SIG-M5 treated with dmso at 0.1 percent for 504 hours (cell line): ENCODE data around the gene ACP5.
"Not testable (repeated sequence)": the region's sequence is repeated elsewhere in the genome, so short reads cannot be mapped to it uniquely, and the experiment has no call there.

Experiments
- DNase-seq: peaks from one replicate; lab custom pipeline; 2025; ENCODE audit not compliant: unreplicated experiment; lab: John Stamatoyannopoulos, UW

The ACP5 gene

DNA sequence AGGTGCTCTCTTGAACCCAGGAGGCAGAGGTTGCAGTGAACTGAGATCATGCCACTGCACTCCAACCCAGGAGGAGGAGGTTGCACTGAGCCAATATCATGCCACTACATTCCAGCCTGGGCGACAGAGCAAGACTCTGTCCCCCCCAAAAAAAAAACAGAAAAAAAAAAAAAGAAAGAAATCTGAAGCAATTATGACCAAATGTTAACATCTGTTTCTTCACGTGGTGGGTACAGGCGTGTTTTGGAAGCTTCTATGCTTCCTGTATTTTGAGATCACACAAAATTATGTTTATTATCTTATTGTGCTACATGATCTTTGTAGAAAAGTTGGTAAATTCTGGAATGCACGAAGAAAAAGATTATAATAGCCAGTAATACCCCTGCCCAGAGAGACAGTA is 2.7 kb upstream of the ACP5 start:
- no peak for DNase-seq

DNA sequence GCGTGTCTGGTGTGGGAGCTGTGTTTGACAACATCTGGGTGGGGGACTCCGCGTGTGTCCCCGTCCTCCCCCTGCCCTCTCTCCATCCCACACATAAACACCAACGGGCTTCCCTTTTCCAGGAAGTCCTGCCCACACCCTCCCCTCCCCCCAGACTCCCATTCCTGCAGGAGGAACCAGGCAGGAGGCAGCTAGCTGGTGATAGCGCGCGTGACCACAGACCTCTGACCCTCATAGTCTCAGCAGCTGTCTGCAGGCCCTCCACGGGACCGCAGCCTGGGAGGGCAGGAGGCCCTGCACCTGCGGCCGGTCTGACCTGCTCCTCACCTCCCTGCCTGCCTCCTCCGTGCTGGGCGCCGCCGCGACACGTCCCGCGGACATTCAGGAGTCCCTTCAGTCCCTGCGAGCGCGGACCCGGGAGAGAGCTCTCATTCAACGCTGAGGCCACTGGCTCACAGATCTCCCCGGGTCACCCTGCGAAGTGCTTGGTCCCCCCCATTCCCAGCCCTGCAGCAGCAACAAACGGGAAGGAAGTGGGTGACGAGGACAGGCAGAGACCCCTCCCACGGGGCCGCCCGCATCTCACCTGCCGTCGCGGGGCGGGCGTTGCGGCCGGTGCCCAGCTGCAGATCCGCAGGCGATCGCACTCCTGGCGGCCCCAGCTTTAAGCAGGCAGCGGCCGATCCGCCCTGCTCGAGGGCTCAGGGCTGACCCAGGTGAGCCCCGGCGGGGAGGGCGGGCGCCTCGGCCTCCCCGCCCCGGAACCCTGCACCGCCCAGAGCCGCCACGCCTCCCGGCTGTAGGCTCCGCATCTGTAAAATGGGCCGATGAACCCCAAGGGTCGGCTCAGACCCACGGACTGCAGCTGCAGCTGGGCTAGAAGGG is 1.1 kb upstream of the ACP5 start:
- no peak for DNase-seq

DNA sequence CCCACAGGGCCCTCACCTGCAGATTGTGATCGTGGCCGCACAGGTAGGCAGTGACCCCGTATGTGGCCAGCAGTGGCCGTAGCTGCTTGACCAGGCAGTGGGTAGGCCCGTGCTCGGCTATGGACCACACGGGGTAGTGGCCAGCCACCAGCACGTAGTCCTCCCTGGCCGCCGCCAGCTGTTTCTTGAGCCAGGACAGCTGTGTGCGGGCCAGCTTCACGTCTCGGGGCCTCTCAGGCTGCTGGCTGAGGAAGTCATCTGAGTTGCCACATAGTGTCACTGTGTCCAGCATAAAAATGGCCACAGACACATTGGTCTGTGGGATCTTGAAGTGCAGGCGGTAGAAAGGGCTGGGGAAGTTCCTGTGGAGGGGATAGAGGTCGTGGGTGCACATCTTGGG is 1.2 kb downstream of the ACP5 start:
- DNase-seq, result no peak

DNA sequence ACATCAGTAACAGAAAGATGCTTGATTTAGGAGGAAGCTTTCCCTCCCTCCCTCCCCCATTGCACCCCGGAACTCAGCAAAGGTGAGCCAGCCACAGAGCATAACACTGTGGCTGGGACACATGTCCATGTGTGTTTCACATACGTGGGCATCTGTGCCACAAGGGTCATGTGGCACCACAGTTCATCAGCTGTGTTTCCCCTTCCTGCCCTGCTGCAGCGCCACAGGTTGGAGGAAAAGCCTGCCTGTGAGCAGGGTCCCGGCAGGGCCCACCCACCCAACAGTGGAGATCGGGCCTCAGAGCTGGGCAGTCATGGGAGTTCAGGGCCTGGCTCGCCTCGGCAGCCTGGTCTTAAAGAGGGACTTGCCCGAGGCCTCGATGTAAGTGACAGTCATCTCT is 2.8 kb downstream of the ACP5 start:
- DNase-seq, result no peak

DNA sequence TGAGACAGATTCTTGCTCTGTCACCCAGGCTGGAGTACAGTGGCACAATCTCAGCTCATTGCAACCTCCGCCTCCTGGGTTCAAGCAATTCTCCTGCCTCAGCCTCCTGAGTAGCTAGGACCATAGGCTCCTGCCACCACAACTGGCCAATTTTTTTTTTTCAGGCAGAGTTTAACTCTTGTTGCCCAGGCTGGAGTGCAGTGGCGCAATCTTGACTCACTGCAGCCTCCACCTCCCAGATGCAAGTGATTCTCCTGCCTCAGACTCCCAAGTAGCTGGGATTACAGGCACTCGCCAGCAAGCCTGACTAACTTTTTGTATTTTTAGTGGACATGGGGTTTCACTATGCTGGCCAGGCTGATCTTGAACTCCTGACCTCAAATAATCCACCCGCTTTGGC is 3.7 kb downstream of the ACP5 start:
- DNase-seq, result not testable (repeated sequence)

DNA sequence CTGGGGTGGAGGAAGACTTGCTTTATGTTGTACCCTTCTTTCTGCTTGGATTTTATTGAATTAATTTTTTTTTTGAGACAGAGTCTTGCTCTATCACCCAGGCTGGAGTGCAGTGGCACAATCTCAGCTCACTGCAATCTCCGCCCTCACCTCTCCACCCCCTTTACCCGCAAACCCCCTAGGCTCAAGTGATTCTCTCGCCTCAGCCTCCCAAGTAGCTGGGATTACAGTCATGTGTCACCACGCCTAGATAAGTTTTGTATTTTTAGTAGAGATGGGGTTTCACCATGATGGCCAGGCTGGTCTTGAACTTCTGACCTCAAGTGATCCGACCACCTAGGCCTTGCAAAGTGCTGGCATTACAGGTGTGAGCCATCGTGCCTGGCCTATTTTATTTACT is 4.1 kb downstream of the ACP5 start:
- not testable (repeated sequence) for DNase-seq

DNA sequence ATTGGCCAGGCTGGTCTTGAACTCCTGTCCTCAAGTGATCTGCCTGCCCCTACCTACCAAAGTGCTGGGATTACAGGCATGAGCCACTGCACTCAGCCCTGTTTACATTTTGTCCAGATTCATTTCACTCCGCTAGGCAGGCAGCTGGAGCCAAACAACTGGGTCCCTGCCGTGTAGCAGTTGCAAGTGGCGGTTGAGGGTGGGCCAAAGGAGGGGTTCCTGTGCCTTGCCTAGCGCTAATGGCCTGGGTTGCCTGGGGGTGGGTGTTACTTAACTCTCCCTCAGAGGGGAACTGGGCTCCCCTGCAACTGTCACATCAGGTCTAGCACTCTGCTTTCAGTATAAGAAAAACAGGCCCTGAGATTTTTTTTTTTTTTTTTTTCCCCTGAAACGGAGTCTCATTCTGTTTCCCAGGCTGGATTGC is 7.4 kb downstream of the ACP5 start:
- no peak for DNase-seq

DNA sequence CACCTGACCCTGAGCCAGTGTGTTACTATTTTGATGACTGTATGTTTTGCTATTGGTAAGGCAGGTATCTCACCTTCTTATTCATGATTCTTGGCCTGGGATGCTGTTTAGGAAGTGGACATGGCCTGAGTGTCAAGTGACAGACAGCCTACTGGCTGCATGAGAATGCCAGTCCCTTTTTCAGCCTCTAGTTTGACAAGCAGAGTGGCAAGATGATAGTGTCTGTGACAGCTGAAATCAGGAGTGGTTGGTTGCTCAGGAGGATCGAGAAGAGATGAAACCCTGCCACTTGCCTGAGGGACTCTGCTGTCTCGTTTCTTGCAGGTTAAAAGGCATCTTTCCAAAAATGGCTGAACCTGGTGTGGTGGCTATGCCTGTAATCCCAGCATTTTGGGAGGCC is 11.3 kb downstream of the ACP5 start:
- DNase-seq, result no peak

DNA sequence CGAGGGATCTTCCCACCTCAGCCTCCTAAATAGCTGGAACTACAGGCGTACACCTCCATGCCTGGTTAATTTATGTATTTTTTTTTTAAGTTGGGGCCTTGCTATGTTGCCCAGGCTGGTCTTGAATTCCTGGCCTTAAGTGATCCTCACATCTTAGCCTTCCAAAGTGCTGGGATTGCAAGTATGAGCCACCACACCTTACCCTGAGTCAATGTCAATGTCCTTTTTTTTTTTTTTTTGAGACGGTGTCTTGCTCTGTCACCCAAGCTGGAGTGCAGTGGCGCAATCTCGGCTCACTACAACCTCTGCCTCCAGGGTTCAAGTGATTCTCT is 11.8 kb downstream of the ACP5 start:
- DNase-seq, result not testable (repeated sequence)

DNA sequence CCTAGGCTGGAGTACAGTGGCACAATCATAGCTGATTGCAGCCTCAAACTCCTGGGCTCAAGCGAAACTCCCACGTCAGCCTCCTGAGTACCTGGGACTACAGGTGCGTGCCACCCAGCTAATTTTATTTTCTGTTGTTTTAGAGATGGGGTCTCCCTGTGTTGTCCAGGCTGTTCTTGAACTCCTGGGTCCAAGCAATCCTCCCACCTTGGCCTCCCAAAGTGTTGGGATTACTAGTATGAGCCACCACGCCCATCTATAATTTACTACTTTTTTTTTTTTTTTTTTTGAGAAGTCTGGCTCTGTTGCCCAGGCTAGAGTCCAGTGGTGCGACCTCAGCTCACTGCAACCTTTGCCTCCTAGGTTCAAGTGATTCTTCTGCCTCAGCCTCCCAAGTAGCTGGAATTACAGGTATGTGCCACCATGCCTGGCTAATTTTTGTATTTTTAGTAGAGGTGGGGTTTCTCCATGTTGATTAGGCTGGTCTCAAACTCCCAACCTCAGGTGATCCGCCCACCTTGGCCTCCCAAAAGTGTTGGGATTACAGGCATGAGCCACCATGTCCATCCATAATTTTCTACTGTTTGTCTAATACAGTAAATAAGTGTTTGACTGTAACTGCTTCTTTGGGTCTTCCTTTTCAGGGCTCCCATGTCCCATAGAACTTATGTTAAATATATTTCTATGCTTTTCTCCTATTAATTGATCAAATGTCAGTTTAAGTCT is 13.2 kb downstream of the ACP5 start:
- DNase-seq, result not testable (repeated sequence)

DNA sequence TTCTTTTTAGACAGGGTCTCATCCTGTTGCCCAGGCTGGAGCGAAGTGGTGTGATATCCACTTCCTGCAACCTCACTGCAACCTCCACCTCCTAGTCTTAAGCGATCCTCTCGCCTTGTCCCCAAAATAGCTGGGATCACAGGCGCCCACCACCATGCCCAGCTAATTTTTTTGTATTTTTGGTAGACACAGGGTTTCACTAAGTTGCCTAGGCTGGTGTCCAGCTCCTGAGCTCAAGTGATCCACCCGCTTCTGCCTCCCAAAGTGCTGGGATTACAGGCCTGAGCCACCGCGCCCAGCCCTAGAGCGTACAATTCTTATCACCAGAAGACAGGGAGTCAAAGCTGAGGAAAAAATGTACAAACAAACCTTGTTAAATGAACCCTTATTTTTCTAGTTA is 13.9 kb downstream of the ACP5 start:
- DNase-seq, result no peak

DNA sequence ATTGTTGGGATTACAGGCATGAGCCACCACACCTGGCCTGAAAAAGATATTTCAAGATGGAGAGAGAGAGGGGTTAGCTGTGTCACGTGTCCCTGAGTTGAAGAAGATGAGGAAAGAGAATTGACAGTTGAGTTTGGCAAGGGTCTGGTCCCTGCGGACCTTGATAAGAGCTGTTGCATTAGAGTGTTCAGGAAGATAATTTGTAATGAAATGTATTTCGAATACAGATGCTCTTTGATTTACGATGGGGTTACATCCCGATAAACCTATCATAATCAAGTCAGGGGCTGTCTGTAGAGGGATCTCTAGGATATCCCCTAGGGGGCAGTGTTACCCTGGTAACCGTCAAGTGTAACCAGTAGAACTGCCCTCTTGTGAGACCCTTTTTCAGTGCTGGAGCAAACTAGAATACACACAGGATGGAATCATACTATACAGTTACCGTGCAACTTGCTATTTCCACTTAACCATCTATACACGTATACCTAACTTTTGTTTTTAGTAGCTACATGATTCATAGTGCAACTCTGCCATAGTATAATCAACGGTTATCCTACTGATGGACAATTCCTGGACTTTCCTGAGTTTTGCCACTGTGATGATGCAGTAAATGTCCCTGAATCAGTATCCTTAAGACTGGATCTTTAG is 16.9 kb downstream of the ACP5 start:
- peak; percentile 75 for DNase-seq

DNA sequence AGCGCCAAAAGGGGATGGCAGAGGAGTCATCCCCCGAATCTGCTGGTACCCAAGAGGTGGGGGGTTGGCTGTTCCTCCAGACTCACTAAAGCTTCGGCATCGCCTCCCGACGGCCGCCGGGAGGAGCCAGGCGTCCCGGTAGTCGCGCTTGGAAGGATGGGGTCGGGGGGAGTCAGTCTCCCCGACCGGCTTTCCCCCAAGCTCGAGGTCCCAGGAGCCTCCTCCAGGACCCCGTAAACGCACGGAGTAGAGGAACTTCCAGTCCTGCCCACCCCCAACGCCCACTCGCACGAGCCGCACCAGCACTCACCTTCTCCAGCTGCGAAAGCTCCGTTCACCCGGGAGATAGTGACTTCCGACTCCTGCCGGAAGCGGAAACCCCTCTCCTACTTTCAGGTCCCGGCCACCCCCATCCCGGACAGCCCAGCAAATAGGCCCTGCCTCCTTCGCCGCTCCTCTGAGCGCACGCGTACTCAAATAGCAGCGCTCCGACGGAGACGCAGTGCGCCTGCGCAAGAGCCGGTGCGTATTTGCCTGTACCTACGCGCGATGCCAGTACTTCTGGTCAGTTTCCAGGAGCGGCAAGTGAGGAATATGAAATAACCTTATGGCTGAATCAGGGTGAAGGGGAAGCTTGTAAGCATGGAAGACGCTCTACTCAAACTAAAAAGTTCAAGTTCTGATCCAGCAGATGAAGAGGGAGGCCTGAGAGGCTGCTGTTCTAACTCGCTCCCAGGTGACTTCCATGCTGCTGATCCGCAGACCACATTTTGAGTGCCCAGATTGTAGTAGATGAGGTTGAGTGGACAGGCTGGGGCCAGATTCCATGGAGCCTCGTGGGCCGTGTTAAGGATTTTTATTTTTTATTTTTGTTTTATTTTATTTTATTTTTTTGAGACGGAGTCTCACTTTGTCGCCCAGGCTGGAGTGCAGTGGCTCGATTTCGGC is 18.3 kb downstream of the ACP5 start, which contains the start of gene ELOF1:
Gene ELOF1, minus strand, starts transcription at position 350 of the 948 bp plus-strand sequence. CDS start 4,883 bp downstream, outside the sequence.
- peak; percentile 97 for DNase-seq

DNA sequence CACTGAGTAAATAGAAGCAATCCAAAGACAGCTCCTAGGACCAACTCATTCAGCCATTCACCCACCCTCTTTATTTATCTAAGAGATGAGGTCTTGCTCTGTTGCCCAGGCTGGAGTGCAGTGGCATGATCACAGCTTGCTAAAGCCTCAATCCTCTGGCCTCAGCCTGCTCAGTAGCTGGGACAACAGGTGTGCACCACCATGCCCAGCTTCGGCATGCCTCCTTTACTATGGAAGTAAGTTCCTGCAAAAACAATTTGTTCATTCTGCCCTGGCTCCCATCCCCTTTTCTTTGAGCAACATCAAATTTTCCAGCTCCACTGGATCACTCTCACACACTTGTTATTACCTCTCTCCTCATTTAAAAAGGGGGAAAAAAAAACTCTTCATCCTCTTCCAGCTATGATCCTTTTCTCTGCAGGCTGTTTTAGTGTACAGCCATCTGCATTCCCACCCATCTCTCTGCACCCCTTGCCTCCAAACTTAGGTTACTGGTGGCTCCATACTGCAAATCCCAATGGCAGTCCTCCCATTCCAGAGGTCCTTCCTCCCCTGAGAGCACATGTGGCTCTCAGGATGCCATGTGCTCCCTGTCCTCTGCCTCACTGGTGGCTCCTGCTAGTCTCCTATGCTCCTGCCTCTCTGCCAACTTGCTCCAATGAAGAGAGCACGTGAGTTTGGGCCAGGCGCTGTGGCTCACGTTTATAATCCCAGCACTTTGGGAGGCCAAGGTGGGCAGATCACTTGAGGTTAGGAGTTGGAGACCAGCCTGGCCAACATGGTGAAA is 20.6 kb downstream of the ACP5 start:
- DNase-seq, result no peak

DNA sequence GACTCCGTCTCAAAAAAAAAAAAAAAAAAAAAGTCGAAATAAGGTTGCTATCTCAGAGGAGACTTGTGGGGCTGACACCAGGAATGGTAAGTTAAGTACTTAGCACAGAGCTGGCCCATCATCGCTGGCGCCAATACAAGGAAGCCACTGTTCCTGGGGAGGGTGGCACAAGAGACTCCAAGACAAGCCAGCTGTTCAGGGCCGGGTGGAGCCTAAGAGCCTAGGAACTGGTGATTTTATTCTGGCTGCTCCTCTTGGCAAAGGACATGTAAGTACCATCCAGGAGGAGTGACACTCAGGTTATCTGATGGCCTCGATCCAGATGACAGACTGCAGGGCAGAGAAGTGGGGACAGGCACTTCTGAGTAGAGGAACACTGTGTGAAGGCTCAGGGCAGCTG is 22.2 kb downstream of the ACP5 start:
- no peak for DNase-seq

DNA sequence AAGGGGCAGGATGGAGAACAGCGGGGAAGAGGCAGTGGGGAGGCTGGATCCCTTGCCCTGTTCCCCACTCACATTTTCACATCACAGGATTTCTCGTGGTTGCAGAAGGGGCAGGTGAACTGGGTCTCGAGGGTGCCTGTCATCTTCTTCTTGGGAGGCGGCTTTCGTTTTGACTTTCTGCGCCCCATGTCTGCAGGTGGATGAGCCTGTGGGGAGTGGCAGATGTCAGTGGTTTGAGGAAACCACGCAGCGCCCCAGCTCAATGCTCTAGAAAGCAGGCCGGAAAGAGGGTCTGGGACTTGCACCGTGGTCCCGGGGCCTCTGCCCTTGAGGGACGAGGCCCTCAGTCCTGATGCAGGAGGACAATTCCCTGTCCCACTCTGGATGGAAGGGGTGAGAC is 23.3 kb downstream of the ACP5 start:
- DNase-seq, result no peak

DNA sequence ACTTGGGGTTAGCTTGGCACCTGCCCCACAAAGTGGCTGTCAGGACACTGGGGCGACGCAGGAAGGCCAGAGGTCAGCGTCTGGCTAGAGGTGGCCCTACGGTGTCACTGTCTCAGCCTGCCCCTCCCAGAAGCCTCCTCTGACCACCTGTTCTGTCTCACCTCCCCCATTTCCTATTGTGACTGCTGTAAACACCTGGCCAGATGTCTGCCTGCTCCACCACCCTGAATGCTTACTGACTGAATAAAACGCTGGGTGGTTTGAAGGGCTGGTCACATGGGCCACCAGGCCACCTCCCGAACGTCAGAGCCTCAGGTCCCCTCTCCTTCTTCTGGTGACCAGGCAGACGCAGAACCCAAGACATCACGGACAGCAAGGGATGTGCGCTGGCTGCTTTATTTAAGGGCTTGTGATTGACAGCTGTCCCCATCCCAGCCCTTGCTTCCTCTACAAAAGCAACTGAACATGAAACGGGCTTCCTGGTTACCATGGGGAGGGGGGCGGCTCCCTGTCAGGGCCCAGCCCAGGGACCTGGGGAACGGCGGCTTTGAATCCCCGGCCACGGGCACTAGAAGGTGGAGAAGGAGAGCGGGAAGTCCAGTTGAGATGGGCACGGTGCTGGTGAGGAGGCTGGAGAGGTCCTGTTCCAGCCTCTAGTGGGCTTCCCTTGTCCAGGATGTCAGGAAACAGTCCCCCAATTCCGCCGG is 24.6 kb downstream of the ACP5 start:
- no peak for DNase-seq

DNA sequence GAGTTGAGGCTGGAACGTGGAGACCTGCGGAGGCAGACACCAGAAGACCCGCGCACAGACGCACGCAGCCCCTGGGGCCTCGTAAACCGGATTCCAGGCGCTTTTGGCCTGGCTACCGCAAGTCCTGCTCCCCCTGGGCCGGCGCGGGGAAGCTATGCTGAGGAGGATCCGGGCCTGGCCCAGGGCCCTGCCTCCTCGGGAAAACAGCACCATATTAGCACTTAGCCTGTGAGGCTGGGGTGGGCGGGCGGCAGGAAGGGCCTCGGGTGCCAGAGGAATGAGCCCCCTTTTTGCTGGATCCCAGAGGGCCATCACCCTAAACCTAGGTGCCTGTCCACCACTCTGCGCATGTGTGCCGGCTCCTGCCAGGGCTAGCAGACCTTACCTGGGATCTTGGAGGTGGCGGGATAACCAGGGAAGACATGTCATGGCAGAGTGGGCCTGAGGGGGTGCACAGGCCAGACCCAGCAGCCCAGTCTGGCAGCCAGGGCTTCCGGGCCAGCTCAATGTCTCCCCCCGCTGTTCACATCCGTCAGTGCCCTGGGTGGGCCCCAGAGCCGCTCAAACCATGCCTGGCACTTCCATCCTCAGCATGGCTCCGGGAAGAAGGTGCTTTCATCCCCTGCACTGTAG is 25.7 kb downstream of the ACP5 start:
- DNase-seq, result no peak

DNA sequence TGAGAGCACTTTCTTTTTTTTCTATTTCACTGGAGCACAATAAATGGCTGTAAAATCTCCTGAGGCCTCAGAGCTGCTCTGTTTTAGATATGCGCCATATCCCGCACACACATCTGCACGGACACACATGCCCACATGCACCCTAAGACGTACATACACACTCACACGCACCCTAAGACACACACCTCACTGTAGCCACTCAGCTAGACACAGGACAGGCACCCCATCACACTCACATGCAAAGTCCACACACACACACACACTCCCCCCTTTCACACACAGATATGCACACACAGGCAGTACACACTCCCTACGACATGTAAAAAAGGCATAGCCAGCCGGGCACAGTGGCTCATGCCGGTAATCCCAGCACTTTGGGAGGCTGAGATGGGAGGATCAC is 27.2 kb downstream of the ACP5 start:
- no peak for DNase-seq
